Measurements from ENCODE around the gene MAX. TPM values are rescaled to one million over a fixed set of nuclear protein-coding genes. Genes with fewer than 3 reads are reported as not detected.

MAX gene
- total RNA-seq, 2 donors from 2014 or later, result 105 to 139 TPM

GRCh38 chr14:65117769-65118745 is 15.7 kb upstream of the MAX start:
- no peaks in the 10 kb centered on the region for H3K4me1 Mint-ChIP-seq
- ATAC-seq (replicated peaks), result no peak
- H3K36me3 Mint-ChIP-seq (ENCODE audit: low read depth), result no peaks in the 10 kb centered on the region
- no peak overlapping the region for H3K4me3 Mint-ChIP-seq
- H3K9me3 Mint-ChIP-seq, result no peaks in the 10 kb centered on the region
- H3K27ac Mint-ChIP-seq, result no peak overlapping the region
- no peaks in the 10 kb centered on the region for H3K27me3 Mint-ChIP-seq

- Mint-ChIP-seq H3K36me3 (ENCODE audit: low read depth) (no peaks in the 10 kb centered on the region), H3K27ac (no peak overlapping the region), H3K4me3 (no peak overlapping the region), H3K9me3 (no peaks in the 10 kb centered on the region), H3K4me1 (no peaks in the 10 kb centered on the region), H3K27me3 (no peaks in the 10 kb centered on the region)
- no peak for ATAC-seq (replicated peaks)
Observed at GRCh38 chr14:65115615-65116014, 13.3 kb upstream of the MAX start.

DNA sequence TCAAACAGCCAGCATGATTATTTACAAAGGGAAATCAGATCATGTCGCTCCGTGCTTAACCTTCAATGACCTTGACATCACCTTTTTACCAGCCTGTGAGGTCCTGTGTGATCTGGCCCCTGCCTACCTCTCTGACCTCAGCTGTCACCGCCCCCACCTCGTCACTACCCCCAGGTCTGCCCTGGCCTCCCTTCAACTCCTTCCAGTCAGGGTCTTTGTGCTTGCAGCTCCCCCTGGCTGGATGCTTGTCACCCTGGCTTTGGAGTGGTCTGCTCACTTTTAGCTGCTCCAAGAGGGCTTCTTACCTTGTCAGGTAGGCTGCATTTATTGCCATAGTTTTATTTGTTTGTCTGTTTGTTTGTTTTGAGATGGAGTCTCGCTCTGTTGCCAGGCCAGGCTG is 8.2 kb upstream of the MAX start:
- no peaks in the 10 kb centered on the region for H3K4me1 Mint-ChIP-seq

DNA sequence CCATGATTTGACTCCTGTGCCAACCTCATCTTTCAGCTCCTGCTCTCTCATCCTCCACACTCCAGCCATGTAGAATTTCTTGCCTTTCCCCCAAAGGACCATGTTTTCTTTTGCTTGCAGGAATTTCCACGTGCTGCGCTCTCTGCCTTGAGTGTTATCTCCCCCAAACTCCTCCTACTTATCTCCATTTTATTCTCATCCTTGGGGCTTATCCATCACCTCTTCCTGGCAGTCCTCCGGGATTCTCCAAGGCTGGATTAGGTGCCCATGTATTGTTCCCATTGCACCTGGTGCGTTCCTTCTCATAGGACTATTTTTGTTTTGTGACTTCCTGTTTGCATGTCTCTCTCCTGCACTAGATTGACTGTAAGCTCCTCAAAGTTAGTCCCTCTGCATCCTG is 7.0 kb upstream of the MAX start:
- no peak for ATAC-seq (replicated peaks)
- H3K27ac Mint-ChIP-seq, result no peak overlapping the region

More for the DNA sequence above, 8.2 kb upstream of the MAX start:
- Mint-ChIP-seq H3K36me3 (ENCODE audit: low read depth) (no peaks in the 10 kb centered on the region), H3K9me3 (no peaks in the 10 kb centered on the region), H3K27me3 (no peaks in the 10 kb centered on the region), H3K27ac (no peak overlapping the region), H3K4me3 (no peak overlapping the region)
- no peak for ATAC-seq (replicated peaks)

GRCh38 chr14:65107200-65107599 is 4.9 kb upstream of the MAX start:
- Mint-ChIP-seq H3K4me3 (no peak overlapping the region), H3K9me3 (no peaks in the 10 kb centered on the region), H3K27ac (no peak overlapping the region), H3K36me3 (ENCODE audit: low read depth) (peaks cover 4% of the 10 kb centered on the region), H3K4me1 (no peaks in the 10 kb centered on the region), H3K27me3 (no peaks in the 10 kb centered on the region)
- no peak for ATAC-seq (replicated peaks)

More for the DNA sequence above, 7.0 kb upstream of the MAX start:
- Mint-ChIP-seq H3K4me1 (no peaks in the 10 kb centered on the region), H3K9me3 (no peaks in the 10 kb centered on the region), H3K36me3 (ENCODE audit: low read depth) (no peaks in the 10 kb centered on the region), H3K4me3 (no peak overlapping the region), H3K27me3 (no peaks in the 10 kb centered on the region)

GRCh38 chr14:65106736-65107135 is 4.4 kb upstream of the MAX start:
- Mint-ChIP-seq H3K36me3 (ENCODE audit: low read depth) (peaks cover 7% of the 10 kb centered on the region), H3K27ac (no peak overlapping the region), H3K9me3 (no peaks in the 10 kb centered on the region), H3K4me1 (no peaks in the 10 kb centered on the region), H3K27me3 (no peaks in the 10 kb centered on the region), H3K4me3 (no peak overlapping the region)
- ATAC-seq (replicated peaks), result no peak

GRCh38 chr14:65106316-65106715 is 4.0 kb upstream of the MAX start:
- no peak overlapping the region for H3K27ac Mint-ChIP-seq
- H3K4me3 Mint-ChIP-seq, result no peak overlapping the region
- ATAC-seq (replicated peaks), result no peak
- no peaks in the 10 kb centered on the region for H3K9me3 Mint-ChIP-seq
- H3K4me1 Mint-ChIP-seq, result no peaks in the 10 kb centered on the region
- peaks cover 8% of the 10 kb centered on the region for H3K36me3 Mint-ChIP-seq (ENCODE audit: low read depth)
- H3K27me3 Mint-ChIP-seq, result no peaks in the 10 kb centered on the region

- no peak overlapping the region for H3K4me3 Mint-ChIP-seq
- peaks cover 24% of the 10 kb centered on the region for H3K36me3 Mint-ChIP-seq (ENCODE audit: low read depth)
- no peaks in the 10 kb centered on the region for H3K27me3 Mint-ChIP-seq
- H3K9me3 Mint-ChIP-seq, result no peaks in the 10 kb centered on the region
- ATAC-seq (replicated peaks), result no peak
- H3K27ac Mint-ChIP-seq, result no peak overlapping the region
- H3K4me1 Mint-ChIP-seq, result peaks cover 7% of the 10 kb centered on the region
Observed at GRCh38 chr14:65104791-65105190, 2.5 kb upstream of the MAX start.

DNA sequence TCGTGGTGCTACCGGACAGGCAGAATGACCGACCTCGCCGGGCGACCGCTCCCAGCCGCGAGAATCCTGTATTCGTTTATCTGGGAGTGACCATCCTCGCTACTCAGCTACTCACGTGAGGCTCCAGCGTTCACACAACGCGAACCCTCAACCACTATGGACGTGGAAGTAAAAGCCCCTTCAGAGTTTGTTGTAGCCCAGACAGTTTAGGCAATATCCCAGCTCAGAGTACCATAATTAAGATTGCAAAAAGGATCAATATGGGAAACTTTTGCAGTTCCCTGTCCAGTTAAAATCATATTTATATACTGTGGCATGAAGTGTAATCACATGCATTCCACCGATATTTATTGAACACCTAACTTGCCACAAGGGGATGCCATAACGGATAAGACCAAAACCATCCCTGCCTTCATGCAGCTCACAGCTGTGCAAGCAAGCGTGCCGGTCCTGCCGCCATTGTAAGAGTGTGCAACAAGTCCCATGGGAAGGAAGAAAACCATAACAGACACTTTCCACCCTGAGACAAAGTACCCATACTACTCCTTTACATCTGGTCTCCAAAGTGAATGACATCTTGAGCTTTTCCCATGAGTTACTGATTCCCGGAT is 938 bp upstream of the MAX start:
- no peak for ATAC-seq (replicated peaks)
- Mint-ChIP-seq H3K9me3 (no peaks in the 10 kb centered on the region), H3K36me3 (ENCODE audit: low read depth) (peaks cover 39% of the 10 kb centered on the region), H3K27me3 (no peaks in the 10 kb centered on the region), H3K4me1 (peaks cover 17% of the 10 kb centered on the region), H3K27ac (no peak overlapping the region), H3K4me3 (peak overlapping the region; percentile 84)

GRCh38 chr14:65101631-65102440 is 481 bp downstream of the MAX start:
- ATAC-seq (replicated peaks), result no peak
- H3K4me1 Mint-ChIP-seq, result peaks cover 26% of the 10 kb centered on the region

DNA sequence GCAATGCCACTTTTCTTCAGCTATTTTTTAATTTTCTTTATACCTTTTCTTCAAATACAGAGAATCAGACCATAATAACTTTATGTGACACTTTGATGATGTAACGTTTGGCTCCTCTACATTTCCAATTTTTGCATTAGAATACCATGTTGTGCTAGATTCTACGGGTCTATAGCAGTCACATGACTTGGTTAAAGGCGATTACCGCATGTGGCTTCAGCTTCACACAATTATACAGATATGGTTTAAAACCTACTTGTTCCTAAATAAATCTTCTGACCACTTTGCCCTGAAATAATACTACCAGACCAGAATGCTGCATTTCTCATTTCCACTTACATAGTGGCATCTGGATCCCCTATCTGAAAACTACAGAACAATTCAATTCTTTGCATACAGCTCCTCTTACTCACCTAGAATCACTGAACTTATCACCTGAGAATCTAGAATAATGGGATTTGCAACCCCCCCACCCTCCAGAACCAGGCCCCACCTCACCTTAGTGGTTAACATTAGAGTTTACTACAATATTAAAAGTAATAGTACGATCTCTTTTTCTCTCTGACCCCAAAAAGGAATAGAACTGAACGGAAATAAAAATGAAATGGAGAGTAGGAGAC is 1.3 kb downstream of the MAX start:
- ATAC-seq (replicated peaks), result no peak
- peaks cover 61% of the 10 kb centered on the region for H3K36me3 Mint-ChIP-seq (ENCODE audit: low read depth)
- H3K9me3 Mint-ChIP-seq, result no peaks in the 10 kb centered on the region
- peak overlapping the region; percentile 84 for H3K4me3 Mint-ChIP-seq
- H3K27me3 Mint-ChIP-seq, result no peaks in the 10 kb centered on the region
- H3K4me1 Mint-ChIP-seq, result peaks cover 34% of the 10 kb centered on the region
- peak overlapping the region; percentile 82 for H3K27ac Mint-ChIP-seq

More at GRCh38 chr14:65101631-65102440, 481 bp downstream of the MAX start:
- no peaks in the 10 kb centered on the region for H3K27me3 Mint-ChIP-seq
- H3K9me3 Mint-ChIP-seq, result no peaks in the 10 kb centered on the region
- H3K27ac Mint-ChIP-seq, result peak overlapping the region; percentile 90
- peaks cover 53% of the 10 kb centered on the region for H3K36me3 Mint-ChIP-seq (ENCODE audit: low read depth)
- peak overlapping the region; percentile 84 for H3K4me3 Mint-ChIP-seq

DNA sequence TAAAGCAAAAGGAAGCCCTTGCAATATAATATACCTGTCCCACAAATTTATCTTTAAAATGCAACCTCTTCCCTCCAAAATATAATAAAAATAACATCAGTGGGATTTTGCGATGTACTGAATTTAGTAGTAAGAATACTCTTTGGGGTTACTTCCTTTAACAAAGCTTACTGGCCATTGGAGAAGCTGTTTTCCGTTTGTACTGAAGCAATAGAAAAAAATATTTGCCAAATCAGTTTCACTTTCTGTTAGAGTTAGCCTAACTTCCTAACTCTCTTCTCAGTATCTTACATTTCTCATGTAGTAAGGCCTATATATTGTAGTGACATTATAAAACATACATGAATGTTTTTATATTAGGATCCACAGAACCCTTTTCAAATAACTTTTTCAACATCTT is 3.7 kb downstream of the MAX start:
- peak overlapping the region; percentile 84 for H3K4me3 Mint-ChIP-seq
- peak overlapping the region; percentile 84 for H3K27ac Mint-ChIP-seq
- no peak for ATAC-seq (replicated peaks)
- H3K4me1 Mint-ChIP-seq, result peaks cover 51% of the 10 kb centered on the region
- no peaks in the 10 kb centered on the region for H3K9me3 Mint-ChIP-seq
- H3K36me3 Mint-ChIP-seq (ENCODE audit: low read depth), result peaks cover 86% of the 10 kb centered on the region
- no peaks in the 10 kb centered on the region for H3K27me3 Mint-ChIP-seq

- Mint-ChIP-seq H3K36me3 (ENCODE audit: low read depth) (peaks cover 100% of the 10 kb centered on the region), H3K27ac (peak overlapping the region; percentile 71), H3K4me3 (peak overlapping the region; percentile 84), H3K27me3 (no peaks in the 10 kb centered on the region), H3K9me3 (no peaks in the 10 kb centered on the region), H3K4me1 (peaks cover 54% of the 10 kb centered on the region)
- peak; percentile 53 for ATAC-seq (replicated peaks)
Observed at GRCh38 chr14:65096323-65097089, 5.8 kb downstream of the MAX start.
